Measurements from ENCODE around the gene NFE2L2. TPM values are rescaled to one million over a fixed set of nuclear protein-coding genes. Genes with fewer than 3 reads are reported as not detected.

NFE2L2 gene
- total and polyA plus RNA-seq, 9 of the 15 experiments (the other 6 are each of a cell fraction or from before 2014, with no cell fraction given), result 29.3 to 120 (median 59.3) TPM

GRCh38 chr2:177212106-177212890, 52.2 kb downstream of the NFE2L2 start, which contains the start of gene HNRNPA3 (continued):
- TF ChIP-seq MITF (IDR thresholded peaks at IDR 0.05) (peak; percentile 47; the same call in 1 of the 2 replicates), POLR3G (IDR thresholded peaks at IDR 0.05; ENCODE audit: extremely low read depth, insufficient read length, insufficient replicate concordance) (no peak), MLLT1 (IDR thresholded peaks at IDR 0.05) (peak; percentile 89 to 95), TCFL5 (CRISPR knock-in tag; conservative IDR thresholded peaks at IDR 0.05) (no peak), LEF1 (IDR thresholded peaks at IDR 0.05) (peak; percentile 55), FOXO4 (CRISPR knock-in tag; IDR thresholded peaks at IDR 0.05) (no peak), ZNF140 (CRISPR knock-in tag; IDR thresholded peaks at IDR 0.05) (no peak), CHD2 (IDR thresholded peaks at IDR 0.05; ENCODE audit: low read depth, low read length) (no peak; the same call in 1 of the 2 replicates), CREB1 (IDR thresholded peaks at IDR 0.05) (peak; percentile 94), CREB1 (CRISPR knock-in tag; IDR thresholded peaks at IDR 0.05) (peak; percentile 98), EP400 (IDR thresholded peaks at IDR 0.05) (peak; percentile 97), ZNF143 (CRISPR knock-in tag; IDR thresholded peaks at IDR 0.05) (no peak), FOXM1 (IDR thresholded peaks at IDR 0.05; ENCODE audit: low read depth) (peak; percentile 53), FOXM1 (CRISPR knock-in tag; IDR thresholded peaks at IDR 0.05; ENCODE audit: low read depth) (no peak), MLX (CRISPR knock-in tag; conservative IDR thresholded peaks at IDR 0.05) (no peak), JUNB (CRISPR knock-in tag; conservative IDR thresholded peaks at IDR 0.05) (no peak), GATA2 (CRISPR knock-in tag; IDR thresholded peaks at IDR 0.05) (no peak), HNRNPUL1 (IDR thresholded peaks at IDR 0.05; ENCODE audit: low read length) (no peak), KDM2B (CRISPR knock-in tag; IDR thresholded peaks at IDR 0.05) (no peak), ZNF639 (CRISPR knock-in tag; conservative IDR thresholded peaks at IDR 0.05 in 1 of 2, IDR thresholded peaks at IDR 0.05 in 1 of 2) (no peak; a peak in 1 of 4 replicates), ZBTB1 (CRISPR knock-in tag; IDR thresholded peaks at IDR 0.05; ENCODE audit: borderline replicate concordance, low read depth) (no peak), SREBF1 (IDR thresholded peaks at IDR 0.05; ENCODE audit: borderline replicate concordance, low read depth, low read length) (no peak)

Data from K562 (cell line).